GM12878 (cell line): ENCODE results near the gene ELL.

Experiments
- CEBPB ChIP-seq, 2 experiments: fragments of 150-350 bp in 1 of 2; IDR thresholded peaks; 2 replicates each; pipeline ENCODE4 v1.6.1; 2012 to 2014; ENCODE audit warnings: low read depth in 2 of 2, low read length in 2 of 2, borderline replicate concordance in 1 of 2, inconsistent platforms in 1 of 2
- EP300 ChIP-seq, 2 experiments: fragments of 150-350 bp in 1 of 2; IDR thresholded peaks; 2 replicates each; pipeline ENCODE4 v1.6.1; 2011 to 2012; ENCODE audit warnings: low read depth in 2 of 2, low read length in 2 of 2, borderline replicate concordance in 1 of 2, improper control_type of control experiment in 1 of 2, inconsistent platforms in 1 of 2; ENCODE audit not compliant: control insufficient read depth in 1 of 2
- EZH2 ChIP-seq: IDR thresholded peaks from 2 replicates; pipeline ENCODE4 v1.6.1; 2012; ENCODE audit warnings: low read depth, mild to moderate bottlenecking, control low read depth, inconsistent platforms, low read length, borderline replicate concordance; ENCODE audit not compliant: control insufficient read depth
- JUNB ChIP-seq: IDR thresholded peaks from 2 replicates; pipeline ENCODE4 v1.6.1; 2016; ENCODE audit warnings: antibody characterized with exemption, mild to moderate bottlenecking
- RCOR1 ChIP-seq: conservative IDR thresholded peaks from 2 replicates; pipeline ENCODE4 v1.6.1; 2012; ENCODE audit warnings: low read depth, low read length, improper control_type of control experiment
- RELA ChIP-seq: fragments of 450-650 bp; IDR thresholded peaks from 2 replicates; pipeline ENCODE4 v1.8.0; 2014; ENCODE audit warnings: borderline replicate concordance; ENCODE audit not compliant: partially characterized antibody
- ZBTB11 ChIP-seq: fragments of 450-650 bp; formaldehyde crosslinking; IDR thresholded peaks from 2 replicates; pipeline ENCODE4 v1.5.0; 2022; ENCODE audit warnings: mild to moderate bottlenecking, missing genetic modification characterization
- ZNF274 ChIP-seq: IDR thresholded peaks from one replicate; pipeline ENCODE4 v1.8.0; 2011; ENCODE audit not compliant: insufficient read length, insufficient read depth
- TF ChIP-seq, protein P1 (sequence below): IDR thresholded peaks from 2 replicates; pipeline ENCODE4 v1.6.1; 2011; ENCODE audit warnings: borderline replicate concordance, low read depth, mild to moderate bottlenecking, moderate library complexity, mixed read lengths, low read length; ENCODE audit not compliant: insufficient read depth; ENCODE audit errors: extremely low read length

- TF ChIP-seq ZBTB11 (CRISPR knock-in tag) (no peak), RELA (no peak), RCOR1 (no peak), EP300 (IDR thresholded peaks at IDR 0.05; ENCODE audit: borderline replicate concordance in 1 of 2, control insufficient read depth in 1 of 2, low read depth in 2 of 2, low read length in 2 of 2) (no peak), JUNB (no peak), ZNF274 (no peak), CEBPB (IDR thresholded peaks at IDR 0.05; ENCODE audit: borderline replicate concordance in 1 of 2, low read depth in 2 of 2, low read length in 2 of 2) (no peak), EZH2 (no peak)
- TF ChIP-seq, protein P1, sequence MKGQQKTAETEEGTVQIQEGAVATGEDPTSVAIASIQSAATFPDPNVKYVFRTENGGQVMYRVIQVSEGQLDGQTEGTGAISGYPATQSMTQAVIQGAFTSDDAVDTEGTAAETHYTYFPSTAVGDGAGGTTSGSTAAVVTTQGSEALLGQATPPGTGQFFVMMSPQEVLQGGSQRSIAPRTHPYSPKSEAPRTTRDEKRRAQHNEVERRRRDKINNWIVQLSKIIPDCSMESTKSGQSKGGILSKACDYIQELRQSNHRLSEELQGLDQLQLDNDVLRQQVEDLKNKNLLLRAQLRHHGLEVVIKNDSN, result no peak
Measured at GRCh38 chr19:18542941-18543813, 21.3 kb upstream of the ELL start, which contains the start of gene FKBP8.
